DMS53 treated with DMSO at 0.1 percent for 48 hours (cell line): ENCODE measurements around the gene KHDRBS2.
A peak's percentile ranks its signal among the peaks of the same experiment; 100 is the strongest.

Experiments used
- DNase-seq: peaks from one replicate; lab custom pipeline; 2025; ENCODE audit not compliant: unreplicated experiment; lab: John Stamatoyannopoulos, UW

The KHDRBS2 gene

GRCh38 chr6:62192593-62192992 is 93.4 kb downstream of the KHDRBS2 start:
- no peak for DNase-seq

- no peak for DNase-seq
Observed at GRCh38 chr6:62175195-62175594, 110.8 kb downstream of the KHDRBS2 start.

GRCh38 chr6:62174548-62174947 is 111.5 kb downstream of the KHDRBS2 start:
- DNase-seq: no peak

GRCh38 chr6:62167736-62168135 is 118.3 kb downstream of the KHDRBS2 start:
- no peak for DNase-seq

- no peak for DNase-seq
Observed at GRCh38 chr6:62162858-62163257, 123.2 kb downstream of the KHDRBS2 start.

- DNase-seq: no peak
Observed at GRCh38 chr6:62152796-62153195, 133.2 kb downstream of the KHDRBS2 start.

- peak; percentile 59 for DNase-seq
Observed at GRCh38 chr6:62150048-62150663, 135.9 kb downstream of the KHDRBS2 start.

GRCh38 chr6:62146954-62147853 is 138.8 kb downstream of the KHDRBS2 start:
- DNase-seq: peak; percentile 11

- no peak for DNase-seq
Observed at GRCh38 chr6:62129127-62129526, 156.9 kb downstream of the KHDRBS2 start.

GRCh38 chr6:62119401-62119800 is 166.6 kb downstream of the KHDRBS2 start:
- no peak for DNase-seq

- no peak for DNase-seq
Observed at GRCh38 chr6:62103186-62103859, 182.7 kb downstream of the KHDRBS2 start.

- no peak for DNase-seq
Observed at GRCh38 chr6:62102387-62102786, 183.6 kb downstream of the KHDRBS2 start.

GRCh38 chr6:62090442-62091229 is 195.4 kb downstream of the KHDRBS2 start:
- no peak for DNase-seq

- DNase-seq: no peak
Observed at GRCh38 chr6:62089781-62090180, 196.2 kb downstream of the KHDRBS2 start.

- no peak for DNase-seq
Observed at GRCh38 chr6:62086047-62086446, 200.0 kb downstream of the KHDRBS2 start.

- no peak for DNase-seq
Observed at GRCh38 chr6:62075869-62076268, 210.2 kb downstream of the KHDRBS2 start.

- DNase-seq: no peak
Observed at GRCh38 chr6:62059901-62060300, 226.1 kb downstream of the KHDRBS2 start.

- DNase-seq: no peak
Observed at GRCh38 chr6:62057300-62057699, 228.7 kb downstream of the KHDRBS2 start.

GRCh38 chr6:62045502-62045901 is 240.5 kb downstream of the KHDRBS2 start:
- DNase-seq: no peak

GRCh38 chr6:62043084-62043483 is 242.9 kb downstream of the KHDRBS2 start:
- no peak for DNase-seq

- no peak for DNase-seq
Observed at GRCh38 chr6:62042429-62042828, 243.6 kb downstream of the KHDRBS2 start.
